Stimulated activated naive CD8-positive, alpha-beta T cell treated with anti-CD3 and anti-CD28 coated beads, Interleukin-15, Interleukin-2, amounts not matched to agents 100 ng/mL and 50 ng/mL, for 24 hours (primary cell): Measurements from ENCODE around the gene HMBS.
A peak's percentile ranks its signal among the peaks of the same experiment; 100 is the strongest.
"Not testable (repeated sequence)": the region's sequence is repeated elsewhere in the genome, so short reads cannot be mapped to it uniquely, and the experiment has no call there.

Source experiments
- H3K27ac Mint-ChIP-seq: one replicate; pipeline ENCODE4 v1.8.0; 2021; ENCODE audit warnings: mild to moderate bottlenecking, mixed read lengths
- H3K27me3 Mint-ChIP-seq: one replicate; pipeline ENCODE4 v1.8.0; 2021; ENCODE audit warnings: mixed read lengths
- H3K36me3 Mint-ChIP-seq: one replicate; pipeline ENCODE4 v1.8.0; 2021; ENCODE audit warnings: low read depth, mixed read lengths
- H3K4me1 Mint-ChIP-seq: one replicate; pipeline ENCODE4 v1.8.0; 2021; ENCODE audit warnings: low read depth, mixed read lengths
- H3K4me3 Mint-ChIP-seq: one replicate; pipeline ENCODE4 v1.8.0; 2021; ENCODE audit warnings: mild to moderate bottlenecking, mixed read lengths
- H3K9me3 Mint-ChIP-seq: one replicate; pipeline ENCODE4 v1.8.0; 2021; ENCODE audit warnings: mixed read lengths

HMBS gene

GRCh38 chr11:119089319-119089718 lies 4.6 kb downstream of the HMBS start:
- Mint-ChIP-seq H3K27ac (no peak overlapping the region), H3K36me3 (peaks cover 25% of the 10 kb centered on the region), H3K4me3 (no peak overlapping the region), H3K27me3 (no peaks in the 10 kb centered on the region), H3K4me1 (peaks cover 52% of the 10 kb centered on the region), H3K9me3 (no peaks in the 10 kb centered on the region)

- H3K27me3 Mint-ChIP-seq, result no peaks in the 10 kb centered on the region
- peaks cover 30% of the 10 kb centered on the region for H3K36me3 Mint-ChIP-seq
- no peak overlapping the region for H3K4me3 Mint-ChIP-seq
- peaks cover 47% of the 10 kb centered on the region for H3K4me1 Mint-ChIP-seq
- no peaks in the 10 kb centered on the region for H3K9me3 Mint-ChIP-seq
- no peak overlapping the region for H3K27ac Mint-ChIP-seq
Observed at GRCh38 chr11:119091178-119091577, 6.5 kb downstream of the HMBS start.

DNA sequence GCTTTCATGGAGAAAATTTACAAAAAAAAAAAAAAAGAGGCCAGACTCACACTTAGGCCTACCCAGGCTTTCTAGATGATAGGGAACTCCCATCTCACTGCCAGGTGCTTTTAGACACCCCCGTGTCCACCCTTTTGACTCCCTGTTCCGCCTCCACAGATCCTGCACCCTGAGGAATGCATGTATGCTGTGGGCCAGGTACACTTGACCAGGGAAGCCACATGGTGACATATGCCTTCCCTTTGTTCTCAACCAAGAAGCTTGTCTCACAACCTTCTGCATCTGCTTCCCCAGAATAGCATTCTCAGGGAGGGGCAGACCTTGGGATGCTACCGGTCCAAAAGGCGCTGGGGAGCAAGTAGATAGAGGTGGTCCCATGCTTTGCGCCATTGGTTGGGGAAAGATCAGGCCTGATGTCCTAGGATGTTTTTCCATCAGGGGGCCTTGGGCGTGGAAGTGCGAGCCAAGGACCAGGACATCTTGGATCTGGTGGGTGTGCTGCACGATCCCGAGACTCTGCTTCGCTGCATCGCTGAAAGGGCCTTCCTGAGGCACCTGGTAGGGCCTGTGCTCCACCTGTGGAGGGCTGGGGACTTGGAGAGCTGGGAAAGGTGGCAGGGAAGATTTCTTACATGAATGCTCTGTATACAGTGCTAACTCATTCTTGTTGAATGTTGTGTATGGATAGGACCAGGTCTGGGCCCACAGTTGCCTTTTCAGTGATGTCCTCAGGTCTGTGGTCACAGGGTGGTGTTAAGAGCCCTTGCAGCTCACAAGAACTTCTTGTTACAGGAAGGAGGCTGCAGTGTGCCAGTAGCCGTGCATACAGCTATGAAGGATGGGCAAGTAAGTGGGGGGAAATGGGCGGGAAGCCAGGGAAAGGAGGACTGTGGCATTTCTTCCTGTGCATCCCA lies 7.5 kb downstream of the HMBS start:
- Mint-ChIP-seq H3K36me3 (peaks cover 39% of the 10 kb centered on the region), H3K27ac (peak overlapping the region; percentile 60), H3K4me1 (peaks cover 43% of the 10 kb centered on the region), H3K4me3 (peak overlapping the region; percentile 92), H3K9me3 (no peaks in the 10 kb centered on the region), H3K27me3 (no peaks in the 10 kb centered on the region)

DNA sequence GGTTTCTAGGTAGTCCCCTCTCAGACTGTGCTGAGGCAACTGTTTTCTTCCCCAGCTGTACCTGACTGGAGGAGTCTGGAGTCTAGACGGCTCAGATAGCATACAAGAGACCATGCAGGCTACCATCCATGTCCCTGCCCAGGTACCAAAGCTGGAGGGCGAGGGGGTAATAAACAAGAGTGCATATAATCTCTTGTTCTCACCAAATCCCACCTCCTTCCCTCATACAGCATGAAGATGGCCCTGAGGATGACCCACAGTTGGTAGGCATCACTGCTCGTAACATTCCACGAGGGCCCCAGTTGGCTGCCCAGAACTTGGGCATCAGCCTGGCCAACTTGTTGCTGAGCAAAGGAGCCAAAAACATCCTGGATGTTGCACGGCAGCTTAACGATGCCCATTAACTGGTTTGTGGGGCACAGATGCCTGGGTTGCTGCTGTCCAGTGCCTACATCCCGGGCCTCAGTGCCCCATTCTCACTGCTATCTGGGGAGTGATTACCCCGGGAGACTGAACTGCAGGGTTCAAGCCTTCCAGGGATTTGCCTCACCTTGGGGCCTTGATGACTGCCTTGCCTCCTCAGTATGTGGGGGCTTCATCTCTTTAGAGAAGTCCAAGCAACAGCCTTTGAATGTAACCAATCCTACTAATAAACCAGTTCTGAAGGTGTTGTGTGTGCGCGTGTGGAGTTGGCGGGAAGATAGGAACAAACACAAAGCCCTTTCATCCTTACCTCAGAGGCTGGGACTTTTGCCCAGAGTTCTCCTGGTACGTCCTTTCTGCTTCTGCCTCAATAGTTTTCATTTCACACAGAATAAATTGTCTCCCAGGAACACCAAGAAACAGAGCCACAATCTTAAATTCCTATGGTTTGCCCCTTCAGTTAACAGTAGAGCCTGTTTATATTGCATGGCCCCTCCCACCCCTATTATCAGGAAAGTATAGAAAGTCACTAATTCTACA lies 8.5 kb downstream of the HMBS start:
- Mint-ChIP-seq H3K9me3 (no peaks in the 10 kb centered on the region), H3K27ac (peak overlapping the region; percentile 82), H3K4me3 (peak overlapping the region; percentile 92), H3K27me3 (no peaks in the 10 kb centered on the region), H3K36me3 (peaks cover 48% of the 10 kb centered on the region), H3K4me1 (peaks cover 37% of the 10 kb centered on the region)

GRCh38 chr11:119093942-119094815 lies 9.5 kb downstream of the HMBS start:
- Mint-ChIP-seq H3K36me3 (peaks cover 58% of the 10 kb centered on the region), H3K4me3 (peak overlapping the region; percentile 92), H3K4me1 (peaks cover 42% of the 10 kb centered on the region), H3K27me3 (no peaks in the 10 kb centered on the region), H3K27ac (peak overlapping the region; percentile 94), H3K9me3 (no peaks in the 10 kb centered on the region)

GRCh38 chr11:119094816-119095065 lies 10.1 kb downstream of the HMBS start:
- Mint-ChIP-seq H3K4me1 (peaks cover 44% of the 10 kb centered on the region), H3K4me3 (peak overlapping the region; percentile 92), H3K36me3 (peaks cover 61% of the 10 kb centered on the region), H3K27ac (peak overlapping the region; percentile 94), H3K27me3 (no peaks in the 10 kb centered on the region), H3K9me3 (no peaks in the 10 kb centered on the region)

GRCh38 chr11:119095066-119095880 lies 10.6 kb downstream of the HMBS start:
- Mint-ChIP-seq H3K27ac (peak overlapping the region; percentile 94), H3K36me3 (peaks cover 64% of the 10 kb centered on the region), H3K4me3 (peak overlapping the region; percentile 92), H3K4me1 (peaks cover 49% of the 10 kb centered on the region), H3K9me3 (no peaks in the 10 kb centered on the region), H3K27me3 (no peaks in the 10 kb centered on the region)

- Mint-ChIP-seq H3K4me1 (peaks cover 48% of the 10 kb centered on the region), H3K27me3 (no peaks in the 10 kb centered on the region)
Observed at GRCh38 chr11:119099711-119100110, 15.0 kb downstream of the HMBS start.

DNA sequence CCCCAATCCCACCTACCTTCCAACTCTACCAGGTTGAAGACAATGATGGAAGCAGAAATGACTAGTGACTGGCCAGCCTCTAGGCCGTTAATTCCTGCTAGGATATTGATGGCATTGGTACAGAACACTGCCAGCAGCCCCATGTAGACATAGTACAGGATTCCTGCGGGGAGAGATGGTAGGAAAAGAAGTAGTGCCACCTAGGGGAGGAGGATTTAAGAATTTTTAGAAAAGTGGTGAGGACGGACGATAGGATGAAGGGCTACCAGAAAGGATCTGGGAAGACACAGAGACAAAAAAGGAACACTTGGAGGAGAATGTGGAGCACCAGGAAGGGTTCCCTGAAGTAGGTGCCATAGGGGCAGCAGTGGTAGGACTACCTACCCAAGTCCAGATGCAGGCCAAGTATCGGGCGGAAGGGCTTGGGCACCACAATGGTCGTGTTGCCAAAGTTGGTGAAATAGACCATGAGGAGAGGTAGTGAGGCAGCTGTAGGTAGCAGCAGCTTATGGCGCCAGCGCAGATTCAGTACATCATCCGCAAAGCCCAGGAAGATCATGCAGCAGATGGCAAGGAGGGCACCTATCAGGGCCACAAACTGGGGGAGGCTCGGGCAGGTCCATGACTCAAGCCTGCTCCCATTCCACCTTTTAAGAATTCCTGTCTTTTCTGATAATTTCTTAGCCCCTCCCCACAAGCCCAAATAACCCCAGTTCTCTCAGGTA lies 15.7 kb downstream of the HMBS start:
- H3K4me1 Mint-ChIP-seq, result peaks cover 46% of the 10 kb centered on the region
- H3K9me3 Mint-ChIP-seq, result no peaks in the 10 kb centered on the region
- peaks cover 40% of the 10 kb centered on the region for H3K36me3 Mint-ChIP-seq
- peak overlapping the region; percentile 88 for H3K4me3 Mint-ChIP-seq
- peak overlapping the region; percentile 96 for H3K27ac Mint-ChIP-seq
- H3K27me3 Mint-ChIP-seq, result no peaks in the 10 kb centered on the region

More at GRCh38 chr11:119099711-119100110, 15.0 kb downstream of the HMBS start:
- Mint-ChIP-seq H3K4me3 (peak overlapping the region; percentile 88), H3K27ac (peak overlapping the region; percentile 46), H3K9me3 (no peaks in the 10 kb centered on the region), H3K36me3 (peaks cover 45% of the 10 kb centered on the region)

DNA sequence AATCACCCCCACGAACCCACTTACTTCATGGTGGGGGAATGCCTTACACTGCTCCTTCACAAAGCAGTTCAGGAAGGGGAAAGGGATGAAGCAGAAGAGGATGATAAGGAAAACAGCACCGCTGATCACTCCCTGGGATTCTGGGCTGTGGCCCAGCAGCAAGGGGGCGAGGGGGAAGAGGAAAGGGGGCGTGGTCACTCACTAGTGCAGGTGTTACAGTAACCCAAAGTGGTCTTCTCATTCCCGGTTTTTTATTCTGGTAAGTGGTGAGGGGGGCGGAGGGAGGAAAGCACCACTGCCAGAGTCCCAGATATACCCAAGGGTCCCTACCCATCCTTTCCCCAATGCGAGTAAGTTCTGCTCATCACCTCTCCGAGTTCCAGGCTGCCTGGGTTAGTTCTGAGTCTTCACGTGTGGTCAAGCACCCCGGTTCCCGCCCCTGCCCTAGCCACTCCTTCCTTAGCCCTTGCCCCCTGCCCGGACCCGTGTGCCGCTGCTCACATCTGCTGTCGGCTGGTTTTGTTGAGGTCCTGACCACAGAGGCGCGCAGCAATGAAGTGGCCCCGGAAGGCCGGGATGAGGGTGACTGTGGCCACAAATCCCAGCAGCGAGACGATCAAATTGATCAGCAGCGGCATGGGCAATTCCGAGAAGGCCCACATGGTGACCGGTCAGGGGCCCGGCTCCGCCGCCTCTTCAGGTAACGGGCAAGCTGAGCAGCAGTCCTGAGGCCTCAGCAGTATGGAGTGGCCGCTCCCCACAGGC lies 16.5 kb downstream of the HMBS start:
- Mint-ChIP-seq H3K4me1 (peaks cover 42% of the 10 kb centered on the region), H3K27ac (peak overlapping the region; percentile 96), H3K9me3 (no peaks in the 10 kb centered on the region), H3K4me3 (peak overlapping the region; percentile 88), H3K36me3 (peaks cover 39% of the 10 kb centered on the region), H3K27me3 (no peaks in the 10 kb centered on the region)

DNA sequence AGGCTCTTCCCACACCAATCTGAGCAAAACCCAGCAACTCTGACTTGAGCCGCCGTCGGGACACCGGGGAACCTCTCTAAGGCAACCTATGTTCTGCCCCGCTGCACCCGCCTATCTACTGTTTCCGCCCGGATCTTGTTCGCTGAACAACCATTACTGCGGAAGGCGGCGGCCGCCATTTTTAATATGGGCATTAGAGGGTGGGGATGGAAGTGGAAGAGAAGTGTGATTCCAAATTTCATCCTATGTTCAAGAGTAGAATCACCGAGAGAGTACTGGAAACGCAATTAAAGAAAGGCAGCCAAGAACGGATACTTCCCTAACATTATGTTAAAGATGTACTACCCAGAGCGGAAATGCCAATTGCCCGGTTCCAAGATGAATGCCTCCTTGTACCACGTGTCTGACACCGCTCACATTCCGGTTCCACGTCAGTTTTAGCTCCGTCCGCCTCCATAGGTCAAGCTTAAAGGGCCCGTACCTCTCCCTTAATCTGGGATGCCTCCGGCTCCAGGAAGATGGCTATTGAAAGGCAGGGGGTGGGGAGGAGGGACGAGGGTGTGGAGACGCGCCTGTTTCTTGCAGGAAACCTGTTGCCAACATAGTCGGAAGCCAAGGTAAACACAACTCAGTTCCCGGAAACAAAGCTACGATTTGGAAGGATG lies 17.2 kb downstream of the HMBS start, which contains the start of gene DPAGT1:
DPAGT1 (minus strand) TSS at position 95 of the 665 bp plus-strand sequence. CDS start 198 bp downstream, outside the sequence.
- H3K4me1 Mint-ChIP-seq, result peaks cover 46% of the 10 kb centered on the region
- H3K4me3 Mint-ChIP-seq, result peak within 1 kb of the TSS; percentile 88
- no peaks in the 10 kb centered on the region for H3K9me3 Mint-ChIP-seq
- peak within 1 kb of the TSS; percentile 96 for H3K27ac Mint-ChIP-seq
- no peaks in the 10 kb centered on the region for H3K27me3 Mint-ChIP-seq
- peaks cover 34% of the 10 kb centered on the region for H3K36me3 Mint-ChIP-seq

- peaks cover 21% of the 10 kb centered on the region for H3K36me3 Mint-ChIP-seq
- not testable (repeated sequence) for H3K27me3 Mint-ChIP-seq, H3K9me3 Mint-ChIP-seq
- peak overlapping the region; percentile 88 for H3K4me3 Mint-ChIP-seq
- peak overlapping the region; percentile 96 for H3K27ac Mint-ChIP-seq
- peaks cover 49% of the 10 kb centered on the region for H3K4me1 Mint-ChIP-seq
Observed at GRCh38 chr11:119103161-119103664, 18.5 kb downstream of the HMBS start.
